Stimulated activated CD4-positive, alpha-beta T cell treated with anti-CD3 and anti-CD28 coated beads, Interleukin-12 subunit alpha, Interleukin-12 subunit beta, amount 100 ng/mL, for 4 hours (primary cell): ENCODE measurements around the gene IYD.
"Not testable (repeated sequence)": the region's sequence is repeated elsewhere in the genome, so short reads cannot be mapped to it uniquely, and the experiment has no call there.

Experiments used
- DNase-seq: peaks from one replicate; pipeline ENCODE4 v3.0.0-alpha.2; 2020

IYD gene

GRCh38 chr6:150435832-150436231 is 67.0 kb downstream of the IYD start:
- DNase-seq: no peak

DNA sequence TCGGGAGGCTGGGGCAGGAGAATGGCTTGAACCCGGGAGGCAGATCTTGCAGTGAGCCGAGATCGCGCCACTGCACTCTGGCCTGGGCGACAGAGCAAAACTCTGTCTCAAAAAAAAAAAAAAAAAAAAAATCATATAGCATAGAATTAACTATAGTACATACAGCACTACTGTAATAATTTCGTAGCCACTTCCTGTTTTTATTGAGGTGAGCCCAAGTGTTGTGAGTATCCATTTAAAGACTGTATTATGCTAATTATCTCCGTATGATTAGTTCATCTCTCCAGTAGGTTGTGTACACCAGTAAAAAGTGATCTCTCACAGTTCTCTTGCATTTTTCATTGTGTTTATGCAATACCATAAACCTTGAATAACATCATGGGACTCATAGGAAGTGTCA is 70.6 kb downstream of the IYD start:
- no peak for DNase-seq

DNA sequence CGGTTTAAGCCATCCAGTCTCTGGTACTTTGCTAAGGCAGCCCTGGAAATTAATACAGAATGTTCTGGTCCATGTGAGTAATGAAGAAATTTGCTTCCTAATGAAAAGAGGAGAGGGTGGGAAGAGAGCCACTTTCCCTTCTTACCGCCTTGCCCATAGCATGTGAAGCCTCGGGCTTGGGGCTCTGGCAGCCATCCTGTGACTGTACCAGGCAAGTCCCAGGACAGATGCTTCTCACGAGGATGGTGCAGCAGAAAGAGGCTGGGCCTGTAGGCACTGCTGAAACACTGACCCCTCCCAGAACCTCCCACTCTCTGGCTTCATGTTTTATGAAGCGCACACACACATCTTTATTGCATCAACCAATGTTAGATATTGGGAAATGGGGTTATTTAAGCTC is 74.8 kb downstream of the IYD start:
- no peak for DNase-seq

DNA sequence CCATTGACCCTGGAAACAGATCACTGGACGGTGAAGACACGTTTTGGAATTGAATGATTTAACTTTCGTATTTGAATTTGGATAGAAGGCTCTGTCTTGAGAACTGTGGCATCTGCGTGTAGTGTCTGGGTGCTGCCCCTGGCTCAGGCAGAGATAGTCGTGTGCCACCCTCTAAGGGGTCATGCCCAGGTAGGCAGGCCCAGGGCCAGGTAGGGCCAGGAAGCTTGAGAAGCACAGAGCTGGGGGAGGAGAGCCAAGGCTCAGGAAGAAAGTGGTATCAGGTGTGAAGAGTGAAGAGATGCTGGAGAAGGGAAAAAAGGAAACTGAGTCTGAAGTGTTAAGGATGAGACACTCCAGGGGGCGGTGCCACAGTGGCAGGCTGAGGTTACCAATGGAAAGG is 75.5 kb downstream of the IYD start:
- DNase-seq: no peak

DNA sequence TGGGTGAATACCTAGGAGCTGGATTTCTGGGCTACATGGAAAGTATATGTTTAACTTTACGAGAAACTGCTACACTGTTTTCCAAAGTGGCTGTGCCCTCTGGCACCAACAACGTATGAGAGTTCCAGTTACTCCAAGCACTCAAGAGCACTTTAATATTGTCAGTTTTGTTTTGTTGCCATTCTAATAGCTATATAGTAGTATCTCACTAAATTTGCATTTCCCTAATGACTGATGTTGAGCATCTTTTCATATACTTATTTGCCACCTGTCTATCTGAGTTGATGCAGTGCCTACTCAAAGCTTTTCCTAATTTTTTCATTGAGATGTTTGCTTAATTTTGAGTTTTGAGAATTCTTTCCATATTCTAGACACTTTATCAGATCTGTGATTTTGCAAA is 76.7 kb downstream of the IYD start:
- DNase-seq: no peak

- DNase-seq: no peak
Measured at GRCh38 chr6:150448221-150448620, 79.4 kb downstream of the IYD start.

- DNase-seq: not testable (repeated sequence)
Measured at GRCh38 chr6:150449055-150449454, 80.2 kb downstream of the IYD start.

- DNase-seq: no peak
Measured at GRCh38 chr6:150450918-150451317, 82.1 kb downstream of the IYD start.

GRCh38 chr6:150451807-150452427 is 83.1 kb downstream of the IYD start:
- no peak for DNase-seq

DNA sequence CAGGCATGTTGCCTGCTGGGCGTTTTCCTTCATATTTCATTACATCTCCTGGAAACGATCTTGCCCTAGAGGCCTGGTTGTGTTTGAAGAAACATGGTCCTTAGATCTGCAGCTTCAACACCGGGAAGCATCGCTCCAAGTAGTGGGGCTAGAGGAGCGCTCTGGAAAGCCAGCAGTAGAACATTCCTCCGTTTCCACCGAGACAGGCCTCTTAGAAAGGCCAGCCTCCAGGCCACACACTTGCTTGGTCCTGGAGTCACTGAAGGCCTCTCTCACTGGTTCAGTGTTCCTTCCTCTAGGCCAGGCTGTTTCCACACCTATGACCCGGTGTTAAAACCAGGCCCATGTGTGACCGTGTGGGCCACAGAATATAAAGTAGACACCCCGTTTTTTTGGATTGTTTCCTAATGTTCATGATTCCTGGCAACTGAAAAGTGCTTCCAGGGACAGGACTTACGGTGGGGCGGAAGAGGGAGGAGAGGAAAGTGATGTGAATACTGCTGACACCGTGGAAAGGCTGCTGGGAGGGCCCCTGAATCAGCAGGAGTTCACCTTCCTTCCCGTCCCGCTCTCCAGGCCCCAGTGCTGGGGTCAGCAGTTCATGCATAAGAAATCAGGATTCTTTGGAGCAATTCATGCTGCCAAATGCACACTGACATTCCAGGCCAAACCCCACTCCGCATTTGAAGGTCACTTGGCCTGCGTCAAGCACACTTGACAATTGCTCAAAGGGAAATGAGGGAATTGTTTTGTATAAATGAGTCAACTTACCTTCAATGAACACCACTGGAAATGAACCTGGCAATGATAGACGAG is 83.8 kb downstream of the IYD start:
- DNase-seq: no peak

- no peak for DNase-seq
Measured at GRCh38 chr6:150453357-150453756, 84.5 kb downstream of the IYD start.
